Measurements from ENCODE around the gene OR2AJ1.

OR2AJ1 gene

GRCh38 chr1:247924868-247925267 is at the start of gene OR2AJ1:
Gene OR2AJ1 (plus strand): TSS chr1:247924889. CDS start chr1:247933769, 8,880 bp downstream.
- POLR2A ChIA-PET = no interaction called here
- no peak for TF ChIP-seq CTCF (IDR thresholded peaks at IDR 0.05; ENCODE audit: insufficient read depth, low read length, missing control alignments)
- H3K4me3 ChIP-seq (ENCODE audit: low read depth, low read length) = no peak within 1 kb of the TSS
- DNase-seq (ENCODE audit: low read depth, low spot score) = no peak
- CTCF ChIA-PET = no interaction called here

- CTCF ChIA-PET = no interaction called here
- POLR2A ChIA-PET = no interaction called here
- TF ChIP-seq CTCF (IDR thresholded peaks at IDR 0.05; ENCODE audit: insufficient read depth, low read length, missing control alignments) = no peak
- H3K4me3 ChIP-seq (ENCODE audit: low read depth, low read length) = no peak overlapping the region
- no peak for DNase-seq (ENCODE audit: low read depth, low spot score)
Observed at GRCh38 chr1:247883346-247883745, 41.3 kb upstream of the OR2AJ1 start.

- no peak overlapping the region for H3K4me3 ChIP-seq (ENCODE audit: low read depth, low read length)
- DNase-seq (ENCODE audit: low read depth, low spot score) = no peak
- no peak for TF ChIP-seq CTCF (IDR thresholded peaks at IDR 0.05; ENCODE audit: insufficient read depth, low read length, missing control alignments)
- CTCF ChIA-PET = no interaction called here
- POLR2A ChIA-PET = no interaction called here
Observed at GRCh38 chr1:247884797-247885413, 39.8 kb upstream of the OR2AJ1 start.

- ChIA-PET CTCF (no interaction called here), POLR2A (no interaction called here)
- no peak for TF ChIP-seq CTCF (IDR thresholded peaks at IDR 0.05; ENCODE audit: insufficient read depth, low read length, missing control alignments)
- no peak within 1 kb of the TSS for H3K4me3 ChIP-seq (ENCODE audit: low read depth, low read length)
- DNase-seq (ENCODE audit: low read depth, low spot score) = no peak
Observed at GRCh38 chr1:247895163-247895637, 29.5 kb upstream of the OR2AJ1 start, which contains the start of gene OR2W3. Gene OR2W3 (plus strand): TSS chr1:247895587. CDS start chr1:247895587, 0 bp downstream.

GRCh38 chr1:247895976-247896375 is 28.7 kb upstream of the OR2AJ1 start:
- DNase-seq (ENCODE audit: low read depth, low spot score) = no peak
- TF ChIP-seq CTCF (IDR thresholded peaks at IDR 0.05; ENCODE audit: insufficient read depth, low read length, missing control alignments) = no peak
- ChIA-PET CTCF (no interaction called here), POLR2A (no interaction called here)
- H3K4me3 ChIP-seq (ENCODE audit: low read depth, low read length) = no peak overlapping the region

GRCh38 chr1:247904122-247904521 is 20.6 kb upstream of the OR2AJ1 start:
- CTCF ChIA-PET = no interaction called here
- no peak for TF ChIP-seq CTCF (IDR thresholded peaks at IDR 0.05; ENCODE audit: insufficient read depth, low read length, missing control alignments)
- POLR2A ChIA-PET = no interaction called here
- no peak overlapping the region for H3K4me3 ChIP-seq (ENCODE audit: low read depth, low read length)
- DNase-seq (ENCODE audit: low read depth, low spot score) = no peak
